AG04450 (cell line): ENCODE results near the gene KIR3DL3. TPM values are rescaled to one million over a fixed set of nuclear protein-coding genes. Genes with fewer than 3 reads are reported as not detected.
"Not testable (repeated sequence)": the region's sequence is repeated elsewhere in the genome, so short reads cannot be mapped to it uniquely, and the experiment has no call there.

Source experiments
- CTCF ChIA-PET: fragments of 300-600, 350-600 bp; formaldehyde crosslinking; extraction: SDS; loops from one replicate; lab custom pipeline; 2022; ENCODE audit warnings: antibody characterized with exemption, inconsistent platforms; lab: Charles Lee
- POLR2A ChIA-PET: fragments of 350-600 bp; formaldehyde crosslinking; extraction: SDS; loops from one replicate; lab custom pipeline; 2021; ENCODE audit warnings: antibody characterized with exemption, inconsistent platforms; lab: Yijun Ruan, JAX
- DNase-seq: peaks from one replicate; pipeline ENCODE4 v3.0.0-alpha.2; 2011; ENCODE audit warnings: low read depth, low spot score
- H3K27ac ChIP-seq: one replicate; pipeline ENCODE4 v1.5.1; 2012; ENCODE audit warnings: low read depth, low read length, control low read depth
- H3K27me3 ChIP-seq: one replicate; pipeline ENCODE4 v1.6.0; 2012; ENCODE audit warnings: low read length; ENCODE audit not compliant: control insufficient read depth, insufficient read depth
- H3K4me3 ChIP-seq: 2 replicates; pipeline ENCODE4 v1.5.1; 2011; ENCODE audit warnings: mild to moderate bottlenecking, low read depth, low read length, control low read depth
- H3K9me3 ChIP-seq: 2 replicates; pipeline ENCODE4 v1.5.1; 2012; ENCODE audit warnings: low read length; ENCODE audit not compliant: control insufficient read depth, insufficient read depth
- CTCF ChIP-seq: IDR thresholded peaks from 2 replicates; pipeline ENCODE4 v1.5.1; 2011; ENCODE audit warnings: low read depth, low read length, control low read depth, inconsistent platforms
- polyA plus RNA-seq: library from polyadenylated mRNA; depleted of rRNA; stranded (reverse); fragments of >200 nt; gene quantifications from 2 replicates; pipeline ENCODE4 v1.2.3, GENCODE V29; 2011

The KIR3DL3 gene
- polyA plus RNA-seq, 1 experiment = not detected

DNA sequence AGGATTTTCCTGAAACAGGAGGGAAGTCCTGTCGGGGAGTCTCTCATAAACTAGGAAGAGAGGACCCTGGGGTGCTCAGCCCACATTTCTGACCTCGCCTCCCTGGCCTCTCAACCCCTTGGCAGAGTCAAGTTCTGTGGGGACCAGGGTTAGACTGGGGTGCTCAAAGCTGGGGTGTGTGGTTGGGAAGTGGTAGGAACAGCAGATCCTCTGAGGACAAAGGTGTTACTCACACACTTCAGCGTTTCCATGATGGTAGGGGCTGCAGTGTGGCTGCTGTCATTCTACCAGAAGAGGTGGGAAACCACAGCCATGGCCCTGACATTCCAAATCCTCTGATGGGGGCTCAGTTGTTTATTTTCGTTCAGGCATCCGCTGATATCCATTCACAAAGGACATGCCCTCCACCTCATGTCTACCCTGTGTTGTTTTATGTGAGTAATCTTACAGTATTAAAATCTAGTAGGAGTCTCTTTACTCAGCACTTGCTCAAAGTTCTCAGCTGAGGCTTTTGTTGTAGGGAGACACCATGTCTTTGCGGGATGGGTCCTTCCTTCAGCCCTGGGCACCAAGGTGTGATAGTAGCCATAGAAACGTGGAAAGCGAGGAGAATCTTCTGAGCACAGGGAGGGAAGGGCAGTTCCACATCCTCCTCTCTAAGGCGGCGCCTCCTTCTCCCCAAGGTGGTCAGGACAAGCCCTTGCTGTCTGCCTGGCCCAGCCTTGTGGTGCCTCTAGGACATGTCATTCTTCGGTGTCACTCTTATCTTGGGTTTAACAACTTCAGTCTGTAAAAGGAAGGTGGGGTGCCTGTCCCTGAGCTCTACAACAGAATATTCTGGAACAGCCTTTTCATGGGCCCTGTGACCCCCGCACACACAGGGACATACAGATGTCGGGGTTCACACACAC lies 15.6 kb downstream of the KIR3DL3 start:
- H3K9me3 ChIP-seq = peaks cover 29% of the 10 kb centered on the region
- ChIA-PET POLR2A (no interaction called here), CTCF (no interaction called here)
- DNase-seq = no peak
- H3K27ac ChIP-seq = no peak overlapping the region
- TF ChIP-seq CTCF = no peak
- H3K27me3 ChIP-seq = no peaks in the 10 kb centered on the region
- no peak overlapping the region for H3K4me3 ChIP-seq

GRCh38 chr19:54741950-54742349 lies 17.7 kb downstream of the KIR3DL3 start:
- POLR2A ChIA-PET, CTCF ChIA-PET, H3K27me3 ChIP-seq, H3K27ac ChIP-seq, H3K4me3 ChIP-seq, DNase-seq: not testable (repeated sequence)
- H3K9me3 ChIP-seq = peaks cover 29% of the 10 kb centered on the region

DNA sequence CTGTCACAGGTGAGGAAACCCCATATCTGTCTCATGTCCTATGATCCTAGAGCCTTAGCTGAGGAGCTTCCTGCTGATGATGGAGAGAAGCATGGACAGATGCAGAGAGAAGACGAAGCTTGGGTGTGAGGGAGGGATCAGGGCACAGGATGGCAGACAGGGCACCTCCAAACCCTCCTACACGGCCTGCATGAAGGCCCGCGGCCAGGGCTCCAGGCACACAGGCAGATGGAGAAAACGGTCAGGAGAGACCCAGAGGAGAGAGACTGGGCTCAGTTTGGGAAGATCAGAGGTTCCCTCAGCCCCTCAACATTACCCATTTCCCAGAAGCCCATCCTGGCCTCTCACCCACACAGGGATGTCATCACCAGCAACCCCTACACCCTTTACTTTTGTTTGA lies 19.8 kb downstream of the KIR3DL3 start:
- peaks cover 19% of the 10 kb centered on the region for H3K9me3 ChIP-seq
- H3K4me3 ChIP-seq, H3K27ac ChIP-seq, H3K27me3 ChIP-seq, DNase-seq, POLR2A ChIA-PET, CTCF ChIA-PET: not testable (repeated sequence)

DNA sequence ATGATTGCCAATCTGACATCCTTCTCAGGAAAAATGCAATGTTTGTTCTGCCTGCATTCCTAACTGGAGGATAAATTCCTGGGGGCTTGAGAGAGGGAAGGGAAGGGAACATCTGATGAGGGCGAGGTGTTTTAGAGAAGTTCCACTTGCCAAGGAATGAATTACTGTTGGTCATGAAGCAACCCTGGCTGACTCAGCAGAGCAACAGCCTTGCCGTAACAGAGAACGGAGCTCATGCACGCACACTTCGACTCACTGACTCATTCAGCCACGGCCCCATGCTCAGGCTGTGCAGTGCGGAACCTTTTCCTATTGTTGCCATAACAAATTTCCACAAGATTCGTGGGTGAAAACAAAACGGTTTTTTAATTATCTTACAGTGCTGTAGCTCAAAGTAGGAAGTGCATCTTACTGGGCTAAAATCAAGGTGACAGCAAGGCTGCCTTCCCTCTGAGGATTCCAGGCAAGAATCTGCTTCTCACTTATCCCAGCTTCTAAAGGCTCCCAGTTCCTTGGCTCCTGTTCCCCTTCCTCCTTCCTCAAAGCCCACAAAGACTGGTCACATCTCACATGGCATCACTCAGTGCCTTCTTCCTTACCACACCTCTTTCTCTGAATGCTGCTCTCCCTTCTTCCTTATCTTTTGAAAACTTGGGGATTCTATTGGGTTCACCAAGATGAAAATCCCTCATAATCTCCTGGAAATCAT lies 23.5 kb downstream of the KIR3DL3 start:
- CTCF ChIA-PET, DNase-seq, H3K4me3 ChIP-seq, H3K9me3 ChIP-seq, H3K27ac ChIP-seq, POLR2A ChIA-PET, H3K27me3 ChIP-seq: not testable (repeated sequence)

DNA sequence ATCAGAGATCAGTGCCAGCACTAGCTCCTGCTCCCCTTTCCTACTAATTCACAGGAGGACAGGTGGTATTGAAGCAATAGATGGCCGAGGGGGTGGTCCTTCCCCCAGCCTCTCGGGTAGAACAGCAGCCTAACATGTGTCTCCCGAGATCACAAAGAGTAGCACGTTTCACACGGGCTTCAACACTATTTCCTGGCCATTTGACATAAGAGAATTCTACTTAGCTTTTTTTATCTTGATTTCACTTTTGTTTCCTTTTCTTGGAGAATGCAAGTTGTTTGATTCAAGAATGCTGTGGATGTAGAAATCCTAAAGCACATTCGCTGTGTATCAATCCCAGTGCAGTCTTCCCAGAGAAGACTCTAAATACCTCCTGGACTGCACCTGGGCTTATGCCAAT lies 26.0 kb downstream of the KIR3DL3 start:
- H3K4me3 ChIP-seq, H3K27ac ChIP-seq, H3K27me3 ChIP-seq, CTCF ChIA-PET, DNase-seq, POLR2A ChIA-PET, H3K9me3 ChIP-seq: not testable (repeated sequence)

GRCh38 chr19:54756204-54757110 lies 32.2 kb downstream of the KIR3DL3 start:
- H3K27me3 ChIP-seq, POLR2A ChIA-PET, H3K4me3 ChIP-seq, CTCF ChIA-PET, H3K27ac ChIP-seq, DNase-seq: not testable (repeated sequence)
- H3K9me3 ChIP-seq = peaks cover 11% of the 10 kb centered on the region

GRCh38 chr19:54758577-54758976 lies 34.3 kb downstream of the KIR3DL3 start:
- CTCF ChIA-PET, H3K27ac ChIP-seq, POLR2A ChIA-PET, H3K4me3 ChIP-seq, DNase-seq, H3K27me3 ChIP-seq: not testable (repeated sequence)
- peaks cover 11% of the 10 kb centered on the region for H3K9me3 ChIP-seq

GRCh38 chr19:54764219-54764618 lies 40.0 kb downstream of the KIR3DL3 start:
- H3K4me3 ChIP-seq, H3K27me3 ChIP-seq, POLR2A ChIA-PET, H3K9me3 ChIP-seq, H3K27ac ChIP-seq, DNase-seq, CTCF ChIA-PET: not testable (repeated sequence)

GRCh38 chr19:54766464-54766863 lies 42.2 kb downstream of the KIR3DL3 start:
- H3K9me3 ChIP-seq, H3K27ac ChIP-seq, POLR2A ChIA-PET, CTCF ChIA-PET, DNase-seq, H3K27me3 ChIP-seq, H3K4me3 ChIP-seq: not testable (repeated sequence)

DNA sequence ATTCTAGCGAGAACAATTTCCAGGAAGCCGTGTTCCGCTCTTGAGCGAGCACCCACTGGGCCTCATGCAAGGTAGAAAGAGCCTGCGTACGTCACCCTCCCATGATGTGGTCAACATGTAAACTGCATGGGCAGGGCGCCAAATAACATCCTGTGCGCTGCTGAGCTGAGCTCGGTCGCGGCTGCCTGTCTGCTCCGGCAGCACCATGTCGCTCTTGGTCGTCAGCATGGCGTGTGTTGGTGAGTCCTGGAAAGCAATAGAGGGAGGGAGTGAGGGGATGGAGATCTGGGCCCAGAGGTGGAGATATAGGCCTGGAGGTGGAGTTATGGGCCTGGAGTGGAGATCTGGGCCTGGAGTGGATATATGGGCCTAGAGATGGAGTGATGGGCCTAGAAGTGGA lies 45.4 kb downstream of the KIR3DL3 start, which contains the start of gene KIR2DL1:
Gene KIR2DL1 (plus strand): TSS at position 148 of the 400 bp plus-strand sequence. CDS start 58 bp downstream, at position 206.
- CTCF ChIA-PET, POLR2A ChIA-PET, H3K27me3 ChIP-seq: not testable (repeated sequence)

More for the DNA sequence above, 45.4 kb downstream of the KIR3DL3 start, which contains the start of gene KIR2DL1:
- not testable (repeated sequence) for DNase-seq, H3K4me3 ChIP-seq, H3K9me3 ChIP-seq, H3K27ac ChIP-seq
